Smooth muscle cell (in vitro differentiated cells): ENCODE measurements around the gene SFRP4. TPM values are rescaled to one million over a fixed set of nuclear protein-coding genes. Genes with fewer than 3 reads are reported as not detected.

Experiments
- DNase-seq: peaks from one replicate; lab custom pipeline; 2025; ENCODE audit not compliant: unreplicated experiment; lab: John Stamatoyannopoulos, UW
- H2AFZ ChIP-seq: fragments of 200-600 bp; sonication (generic); 2 replicates; pipeline ENCODE4 v1.6.0; 2016; ENCODE audit warnings: antibody characterized with exemption, low read depth, mild to moderate bottlenecking
- H3F3A ChIP-seq: fragments of 200-600 bp; sonication (generic); 2 replicates; pipeline ENCODE4 v1.6.0; 2017; ENCODE audit warnings: antibody characterized with exemption, low read depth
- H3K27ac ChIP-seq: fragments of 200-600 bp; sonication (generic); 2 replicates; pipeline ENCODE4 v1.5.1; 2016; ENCODE audit warnings: low read depth, mild to moderate bottlenecking
- H3K27me3 ChIP-seq: fragments of 200-600 bp; sonication (generic); 2 replicates; pipeline ENCODE4 v1.6.1; 2016; ENCODE audit warnings: low read depth, mild to moderate bottlenecking
- H3K36me3 ChIP-seq: fragments of 200-600 bp; sonication (generic); 2 replicates; pipeline ENCODE4 v1.5.1; 2016; ENCODE audit warnings: low read depth
- H3K4me1 ChIP-seq: fragments of 200-600 bp; sonication (generic); 2 replicates; pipeline ENCODE4 v1.5.1; 2016; ENCODE audit warnings: low read depth
- H3K4me2 ChIP-seq: fragments of 200-600 bp; sonication (generic); 2 replicates; pipeline ENCODE4 v1.6.0; 2016; ENCODE audit warnings: mild to moderate bottlenecking
- H3K4me3 ChIP-seq: fragments of 200-600 bp; sonication (generic); 2 replicates; pipeline ENCODE4 v1.5.1; 2016; ENCODE audit warnings: mild to moderate bottlenecking
- H3K79me2 ChIP-seq: fragments of 200-600 bp; sonication (generic); 2 replicates; pipeline ENCODE4 v1.6.0; 2016; ENCODE audit warnings: low read depth, mild to moderate bottlenecking
- H3K9ac ChIP-seq: fragments of 200-600 bp; sonication (generic); 2 replicates; pipeline ENCODE4 v1.6.0; 2016; ENCODE audit warnings: low read depth
- H3K9me3 ChIP-seq: fragments of 200-600 bp; sonication (generic); replicated peaks from 2 replicates; pipeline ENCODE4 v1.5.1; 2016; ENCODE audit warnings: low read depth
- H4K20me1 ChIP-seq: fragments of 200-600 bp; sonication (generic); 2 replicates; pipeline ENCODE4 v1.6.0; 2016; ENCODE audit warnings: low read depth
- CTCF ChIP-seq: fragments of 200-600 bp; sonication (generic); IDR thresholded peaks from 2 replicates; pipeline ENCODE4 v1.5.1; 2017; ENCODE audit warnings: borderline replicate concordance, mild to moderate bottlenecking, antibody characterized with exemption; ENCODE audit not compliant: insufficient read depth, poor library complexity, severe bottlenecking
- WGBS: methylation state at CpG from one replicate; pipeline ENCODE4 v1.1.7; 2016; ENCODE audit warnings: low lambda C conversion rate; 5-methylcytosine and 5-hydroxymethylcytosine counted together
- polyA plus RNA-seq: library from polyadenylated mRNA; unstranded; fragments of >200 nt; fragmentation: Nextera tagmentation; extraction: Ambion mirVana; gene quantifications from 2 replicates; pipeline ENCODE4 v1.2.1, GENCODE V29; 2016
- total RNA-seq: library from RNA; depleted of rRNA; stranded (reverse); fragments of >200 nt; gene quantifications from 2 replicates; pipeline ENCODE4 v1.2.3, GENCODE V29; 2014

The SFRP4 gene
- total and polyA plus RNA-seq, 2 experiments from 2014 or later, result not detected

DNA sequence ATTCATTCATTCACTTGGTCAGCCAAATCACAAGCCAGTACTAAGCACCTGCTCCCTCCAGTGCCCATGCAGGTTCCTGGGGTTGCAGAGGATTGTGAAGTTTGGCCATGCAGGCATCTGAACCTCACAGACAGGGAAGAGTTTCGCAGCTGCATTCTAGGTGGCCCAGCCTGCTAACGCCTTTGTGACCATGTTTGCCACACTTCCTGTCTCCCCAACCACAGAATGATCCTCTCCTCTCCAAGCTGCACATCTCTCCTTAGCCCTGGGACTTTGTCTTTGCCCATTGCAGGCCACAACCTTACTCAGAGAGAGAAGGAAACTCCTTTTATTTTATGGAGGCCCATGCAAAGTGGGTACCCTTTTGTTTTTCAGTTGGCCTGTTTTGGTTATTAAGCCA, 35.6 kb upstream of the SFRP4 start:
- Histone ChIP-seq H3K4me3 (no peak overlapping the region), H3K4me1 (no peaks in the 10 kb centered on the region), H3K4me2 (no peak overlapping the region), H3K27me3 (no peaks in the 10 kb centered on the region), H3K27ac (no peak overlapping the region), H3K9me3 (no peaks in the 10 kb centered on the region), H3F3A (no peaks in the 10 kb centered on the region), H3K9ac (no peak overlapping the region), H3K79me2 (no peaks in the 10 kb centered on the region), H4K20me1 (no peaks in the 10 kb centered on the region), H3K36me3 (no peaks in the 10 kb centered on the region), H2AFZ (no peak overlapping the region)
- TF ChIP-seq CTCF, result no peak
- no peak for DNase-seq
- WGBS, result 92% methylated on average over 2 of the region's 2 CpGs

DNA sequence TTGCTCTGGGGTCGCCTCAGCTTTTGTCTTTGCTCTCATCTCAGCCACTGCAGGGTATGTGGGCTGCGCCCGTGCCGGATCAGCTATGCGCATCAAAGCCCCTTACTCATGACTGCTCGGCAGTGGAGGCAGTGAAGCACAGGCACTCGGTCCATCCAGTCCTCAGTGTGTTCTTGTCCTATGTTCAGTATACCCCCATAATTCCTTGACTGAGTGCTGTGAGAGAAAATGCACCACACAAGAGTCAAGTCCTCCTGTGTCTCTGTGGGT, 31.3 kb upstream of the SFRP4 start:
- no peak overlapping the region for H3K9ac ChIP-seq
- no peaks in the 10 kb centered on the region for H3K9me3 ChIP-seq
- H3K27ac ChIP-seq, result no peak overlapping the region
- no peak overlapping the region for H3K4me2 ChIP-seq
- H2AFZ ChIP-seq, result no peak overlapping the region
- no peaks in the 10 kb centered on the region for H3K36me3 ChIP-seq
- no peak for TF ChIP-seq CTCF
- WGBS, result 95% methylated on average over 7 of the region's 7 CpGs
- no peaks in the 10 kb centered on the region for H3K79me2 ChIP-seq
- H4K20me1 ChIP-seq, result no peaks in the 10 kb centered on the region
- DNase-seq, result no peak
- H3K4me1 ChIP-seq, result peaks cover 4% of the 10 kb centered on the region
- H3K4me3 ChIP-seq, result no peak overlapping the region
- H3F3A ChIP-seq, result no peaks in the 10 kb centered on the region
- no peaks in the 10 kb centered on the region for H3K27me3 ChIP-seq

- Histone ChIP-seq H3K27ac (no peak overlapping the region), H3F3A (no peaks in the 10 kb centered on the region), H3K27me3 (no peaks in the 10 kb centered on the region), H3K4me1 (peaks cover 7% of the 10 kb centered on the region), H2AFZ (no peak overlapping the region), H3K36me3 (no peaks in the 10 kb centered on the region), H3K4me2 (no peak overlapping the region), H4K20me1 (no peaks in the 10 kb centered on the region), H3K9ac (no peak overlapping the region), H3K79me2 (no peaks in the 10 kb centered on the region), H3K4me3 (no peak overlapping the region), H3K9me3 (no peaks in the 10 kb centered on the region)
- DNase-seq, result no peak
- TF ChIP-seq CTCF, result no peak
- 94% methylated on average over 7 of the region's 7 CpGs for WGBS
These were observed 30.7 kb upstream of the SFRP4 start for GRCh38 chr7:37947138-37947940.

- no peak for TF ChIP-seq CTCF
- Histone ChIP-seq H3K9me3 (no peaks in the 10 kb centered on the region), H3K36me3 (no peaks in the 10 kb centered on the region), H3K9ac (no peak overlapping the region), H3K4me1 (peaks cover 7% of the 10 kb centered on the region), H3K4me3 (no peak overlapping the region), H3K27me3 (no peaks in the 10 kb centered on the region), H4K20me1 (no peaks in the 10 kb centered on the region), H3F3A (no peaks in the 10 kb centered on the region), H3K79me2 (no peaks in the 10 kb centered on the region), H3K27ac (no peak overlapping the region), H3K4me2 (no peak overlapping the region), H2AFZ (no peak overlapping the region)
- DNase-seq, result no peak
- 76% methylated on average over 4 of the region's 4 CpGs for WGBS
These were observed 28.7 kb upstream of the SFRP4 start for GRCh38 chr7:37945336-37945735.
